Astrocyte (in vitro differentiated cells and primary cell): ENCODE measurements around the gene SLC39A7.

ENCODE experiments used
- CTCF ChIP-seq: IDR thresholded peaks from 2 replicates; pipeline ENCODE4 v1.5.1; 2011; ENCODE audit warnings: low read depth, mild to moderate bottlenecking, inconsistent platforms, low read length, moderate library complexity; ENCODE audit not compliant: insufficient read depth
- EZH2 ChIP-seq: IDR thresholded peaks from 2 replicates; pipeline ENCODE4 v1.6.1; 2012; ENCODE audit warnings: mild to moderate bottlenecking, low read length, inconsistent platforms; ENCODE audit not compliant: insufficient read depth

- TF ChIP-seq CTCF (no peak), EZH2 (no peak)
These were observed 33.9 kb upstream of the SLC39A7 start for GRCh38 chr6:33166811-33167210.
